HepG2 (cell line): ENCODE measurements around the gene ORM1.
"Not testable (repeated sequence)": the region's sequence is repeated elsewhere in the genome, so short reads cannot be mapped to it uniquely, and the experiment has no call there.

ENCODE experiments used
- EP300 ChIP-seq, 3 experiments: sonication (generic) in 1 of 3; formaldehyde crosslinking in 1 of 3; IDR thresholded peaks; 2 replicates each; pipeline versions ENCODE4 v1.5.1 to v1.6.1; 2011 to 2020; ENCODE audit warnings: low read depth in 2 of 3, low read length in 2 of 3, borderline replicate concordance in 1 of 3, improper control_type of control experiment in 1 of 3, mild to moderate bottlenecking in 1 of 3, missing genetic modification reagents in 1 of 3, moderate library complexity in 1 of 3
- FOXJ3 ChIP-seq: sonication (generic); formaldehyde crosslinking; IDR thresholded peaks from 2 replicates; pipeline ENCODE4 v1.4.0; 2020; ENCODE audit warnings: missing genetic modification reagents, mild to moderate bottlenecking, borderline replicate concordance
- PBX2 ChIP-seq: IDR thresholded peaks from 2 replicates; pipeline ENCODE4 v1.6.1; 2016; ENCODE audit warnings: control low read depth
- ZBTB2 ChIP-seq: sonication (generic); formaldehyde crosslinking; IDR thresholded peaks from 2 replicates; pipeline ENCODE4 v1.8.0; 2022; ENCODE audit warnings: low read depth, missing genetic modification reagents
- ZBTB34 ChIP-seq: sonication (generic); formaldehyde crosslinking; IDR thresholded peaks from 2 replicates; pipeline ENCODE4 v1.8.0; 2022; ENCODE audit warnings: mild to moderate bottlenecking, missing genetic modification reagents
- ZNF776 ChIP-seq: sonication (generic); formaldehyde crosslinking; IDR thresholded peaks from 2 replicates; pipeline ENCODE4 v1.4.0; 2020; ENCODE audit warnings: mild to moderate bottlenecking, missing genetic modification reagents

GRCh38 chr9:114322160-114322818 lies 609 bp upstream of the ORM1 start:
- not testable (repeated sequence) for TF ChIP-seq ZBTB34 (CRISPR knock-in tag); PBX2 (CRISPR knock-in tag); ZBTB2; ZNF776; FOXJ3 (CRISPR knock-in tag); EP300 (CRISPR knock-in tag; IDR thresholded peaks at IDR 0.05; ENCODE audit: borderline replicate concordance)
- peak in 1 of 2 experiments; percentile 52; a peak in 1 of 4 replicates for TF ChIP-seq EP300 (IDR thresholded peaks at IDR 0.05; ENCODE audit: low read depth in 2 of 2, low read length in 2 of 2)
